IMR-90 (cell line): ENCODE measurements around the gene BMPER.

Experiments used
- BHLHE40 ChIP-seq: fragments of 150-350 bp; IDR thresholded peaks from 2 replicates; pipeline ENCODE4 v1.6.1; 2016; ENCODE audit warnings: mild to moderate bottlenecking, low read depth, low read length
- CTCF ChIP-seq: conservative IDR thresholded peaks from 2 replicates; pipeline ENCODE4 v1.5.1; 2012; ENCODE audit warnings: mild to moderate bottlenecking, low read depth, low read length, improper control_type of control experiment
- POLR2A ChIP-seq: IDR thresholded peaks from 2 replicates; pipeline ENCODE4 v1.6.1; 2012; ENCODE audit warnings: mild to moderate bottlenecking, low read depth, low read length
- RAD21 ChIP-seq: IDR thresholded peaks from 2 replicates; pipeline ENCODE4 v1.6.1; 2012; ENCODE audit warnings: low read length, improper control_type of control experiment
- RCOR1 ChIP-seq: IDR thresholded peaks from 2 replicates; pipeline ENCODE4 v1.6.1; 2012; ENCODE audit warnings: mild to moderate bottlenecking, low read length, improper control_type of control experiment; ENCODE audit not compliant: insufficient replicate concordance
- RFX5 ChIP-seq: IDR thresholded peaks from 2 replicates; pipeline ENCODE4 v1.8.0; 2012; ENCODE audit warnings: low read depth, mild to moderate bottlenecking, low read length, moderate library complexity
- USF2 ChIP-seq: fragments of 150-350 bp; IDR thresholded peaks from 2 replicates; pipeline ENCODE4 v1.6.1; 2017; ENCODE audit warnings: mild to moderate bottlenecking, antibody characterized with exemption, low read length, low read depth

- TF ChIP-seq POLR2A (no peak), CTCF (no peak), RCOR1 (no peak), RAD21 (no peak), USF2 (no peak), RFX5 (no peak), BHLHE40 (no peak)
Observed at GRCh38 chr7:33902746-33903145, 2.6 kb upstream of the BMPER start.
